ENCODE results near the gene RAB7B. TPM values are rescaled to one million over a fixed set of nuclear protein-coding genes. Genes with fewer than 3 reads are reported as not detected.

Gene RAB7B
- polyA plus RNA-seq, 2 of the 4 experiments (the other 2 are of a cell fraction) = 0.08 to 0.30 TPM

- 28% methylated on average over 2 of the region's 2 CpGs for WGBS (ENCODE audit: missing lambda C conversion rate)
- H3K9me3 ChIP-seq = no peaks in the 10 kb centered on the region
- ChIA-PET POLR2A (no interaction called here), CTCF (interaction anchor here (1.0 to 13.5 kb wide), 8 partner anchors 9 to 396 kb away, joined by 3 to 822 read pairs (median 44); no protein-coding TSS in a partner anchor)
- no peak for ATAC-seq
- TF ChIP-seq TFCP2L1 (CRISPR knock-in tag; IDR thresholded peaks at IDR 0.05) (no peak), HOXB13 (CRISPR knock-in tag; IDR thresholded peaks at IDR 0.05; ENCODE audit: low read depth) (no peak), HOXA7 (CRISPR knock-in tag; IDR thresholded peaks at IDR 0.05) (no peak), ZFP36 (IDR thresholded peaks at IDR 0.05; ENCODE audit: borderline replicate concordance, partially characterized antibody) (no peak), ATOH8 (CRISPR knock-in tag; IDR thresholded peaks at IDR 0.05; ENCODE audit: low read depth) (no peak), ELK1 (IDR thresholded peaks at IDR 0.05; ENCODE audit: low read depth, low read length) (no peak), POLR2A (IDR thresholded peaks at IDR 0.05; ENCODE audit: low read length) (no peak), REST (IDR thresholded peaks at IDR 0.05) (no peak), ESRRA (IDR thresholded peaks at IDR 0.05; ENCODE audit: borderline replicate concordance, low read length) (no peak), CBX2 (IDR thresholded peaks at IDR 0.05; ENCODE audit: borderline replicate concordance, low read depth) (no peak), PHF8 (IDR thresholded peaks at IDR 0.05; ENCODE audit: borderline replicate concordance, low read depth) (no peak), SREBF2 (IDR thresholded peaks at IDR 0.05) (no peak), ZNF302 (CRISPR knock-in tag; IDR thresholded peaks at IDR 0.05) (no peak), RNF2 (IDR thresholded peaks at IDR 0.05; ENCODE audit: borderline replicate concordance, low read depth) (no peak), MAZ (IDR thresholded peaks at IDR 0.05; ENCODE audit: borderline replicate concordance, low read depth, low read length) (no peak)
- no peak overlapping the region for H3K4me2 ChIP-seq
- no peak for DNase-seq (ENCODE audit: low read depth in 1 of 2, low spot score in 1 of 2)
- no peak overlapping the region for H3K27ac ChIP-seq
- H3K4me3 ChIP-seq = no peak overlapping the region
- no peak for FAIRE-seq
- peaks cover 4% of the 10 kb centered on the region; the same call in 1 of the 3 replicates for H3K4me1 ChIP-seq
Observed at GRCh38 chr1:205986861-205987260, 16.3 kb downstream of the RAB7B start.

- ATAC-seq (peak in 1 of 2 experiments; percentile 69; a peak in 3 of 6 replicates), FAIRE-seq (no peak), DNase-seq (ENCODE audit: low read depth in 1 of 2, low spot score in 1 of 2) (peak in 1 of 2 experiments; percentile 23)
- CTCF ChIA-PET = interaction anchor here (0.7 to 13.5 kb wide), 14 partner anchors 7 to 395 kb away, joined by 3 to 822 read pairs (median 15); no protein-coding TSS in a partner anchor
- POLR2A ChIA-PET = no interaction called here
- Histone ChIP-seq H3K4me3 (no peak overlapping the region), H3K27ac (no peak overlapping the region), H3K9me3 (no peaks in the 10 kb centered on the region), H3K4me2 (no peak overlapping the region), H3K4me1 (peaks cover 4% of the 10 kb centered on the region; the same call in 1 of the 3 replicates)
- WGBS (ENCODE audit: missing lambda C conversion rate) = 61% methylated on average over 3 of the region's 3 CpGs
- TF ChIP-seq RAD21 (conservative IDR thresholded peaks at IDR 0.05 in 1 of 2, IDR thresholded peaks at IDR 0.05 in 1 of 2) = no peak
- no peak for TF ChIP-seq JUNB (IDR thresholded peaks at IDR 0.05)
- TF ChIP-seq RCOR1 (IDR thresholded peaks at IDR 0.05; ENCODE audit: low read depth, low read length) = no peak
- TF ChIP-seq HOXA7 (CRISPR knock-in tag; IDR thresholded peaks at IDR 0.05) = no peak
- TF ChIP-seq CHD4 (IDR thresholded peaks at IDR 0.05; ENCODE audit: borderline replicate concordance) = no peak
- TF ChIP-seq CBX8 (IDR thresholded peaks at IDR 0.05) = no peak
Observed at GRCh38 chr1:205986292-205986691, 16.9 kb downstream of the RAB7B start.
